Brain microvascular endothelial cell (primary cell): ENCODE measurements around the gene ZNF622.

Experiments used
- DNase-seq: peaks from one replicate; pipeline ENCODE4 v3.0.0-alpha.2; 2020
- H3K27ac ChIP-seq: fragments of 250-450 bp; sonication (Bioruptor Pico); 2 replicates; pipeline ENCODE4 v1.5.1; 2020; ENCODE audit warnings: mild to moderate bottlenecking, moderate library complexity
- H3K27me3 ChIP-seq: fragments of 250-450 bp; sonication (Bioruptor Pico); replicated peaks from 2 replicates; pipeline ENCODE4 v1.5.1; 2020; ENCODE audit warnings: mild to moderate bottlenecking
- H3K36me3 ChIP-seq: fragments of 250-450 bp; sonication (Bioruptor Pico); replicated peaks from 2 replicates; pipeline ENCODE4 v1.5.1; 2020; ENCODE audit warnings: mild to moderate bottlenecking
- H3K4me3 ChIP-seq: 2 replicates; pipeline ENCODE4 v1.5.1; 2011; ENCODE audit warnings: low read depth, mild to moderate bottlenecking, control low read depth, low read length, moderate library complexity
- CTCF ChIP-seq: IDR thresholded peaks from 2 replicates; pipeline ENCODE4 v1.5.1; 2011; ENCODE audit warnings: low read depth, mild to moderate bottlenecking, moderate library complexity, low read length, control low read depth, inconsistent platforms; ENCODE audit errors: missing control alignments
- in situ Hi-C: cut with HindIII; loops from 2 replicates; pipeline ENCODE4 v1.10.0; 2017; ENCODE audit warnings: low sequenced_read_pairs, low pct_ligation_motif_present

Gene ZNF622

GRCh38 chr5:16505140-16505891 is 39.7 kb upstream of the ZNF622 start:
- Histone ChIP-seq H3K27me3 (no peaks in the 10 kb centered on the region), H3K4me3 (no peak overlapping the region), H3K36me3 (no peaks in the 10 kb centered on the region), H3K27ac (no peak overlapping the region)
- no peak for TF ChIP-seq CTCF
- no peak for DNase-seq
- in situ Hi-C loops, result no loop called here

- H3K36me3 ChIP-seq, result no peaks in the 10 kb centered on the region
- H3K27me3 ChIP-seq, result no peaks in the 10 kb centered on the region
- no peak overlapping the region for H3K4me3 ChIP-seq
- H3K27ac ChIP-seq, result no peak overlapping the region
- DNase-seq, result no peak
- in situ Hi-C loops, result no loop called here
- TF ChIP-seq CTCF, result no peak
Observed at GRCh38 chr5:16504571-16504970, 39.0 kb upstream of the ZNF622 start.

GRCh38 chr5:16502866-16503265 is 37.3 kb upstream of the ZNF622 start:
- Histone ChIP-seq H3K27me3 (no peaks in the 10 kb centered on the region), H3K27ac (no peak overlapping the region), H3K36me3 (no peaks in the 10 kb centered on the region), H3K4me3 (no peak overlapping the region)
- in situ Hi-C loops, result no loop called here
- DNase-seq, result no peak
- no peak for TF ChIP-seq CTCF

- DNase-seq, result no peak
- H3K36me3 ChIP-seq, result no peaks in the 10 kb centered on the region
- H3K4me3 ChIP-seq, result no peak overlapping the region
- H3K27ac ChIP-seq, result no peak overlapping the region
- no peaks in the 10 kb centered on the region for H3K27me3 ChIP-seq
- in situ Hi-C loops, result no loop called here
- no peak for TF ChIP-seq CTCF
Observed at GRCh38 chr5:16500024-16500423, 34.4 kb upstream of the ZNF622 start.

- Histone ChIP-seq H3K27me3 (no peaks in the 10 kb centered on the region), H3K36me3 (no peaks in the 10 kb centered on the region), H3K4me3 (no peak overlapping the region), H3K27ac (no peak overlapping the region)
- DNase-seq, result no peak
- in situ Hi-C loops, result no loop called here
- TF ChIP-seq CTCF, result no peak
Observed at GRCh38 chr5:16497546-16497945, 31.9 kb upstream of the ZNF622 start.

GRCh38 chr5:16493261-16493660 is 27.7 kb upstream of the ZNF622 start:
- no peak overlapping the region for H3K4me3 ChIP-seq
- no peaks in the 10 kb centered on the region for H3K27me3 ChIP-seq
- in situ Hi-C loops, result no loop called here
- TF ChIP-seq CTCF, result no peak
- H3K36me3 ChIP-seq, result no peaks in the 10 kb centered on the region
- no peak overlapping the region for H3K27ac ChIP-seq
- DNase-seq, result no peak
